HG02943 (cell line): Measurements from ENCODE around the gene CD200.
"Not testable (repeated sequence)": the region's sequence is repeated elsewhere in the genome, so short reads cannot be mapped to it uniquely, and the experiment has no call there.

Experiments used
- ATAC-seq: cut with Tn5 transposase; IDR thresholded peaks from one replicate; pipeline ENCODE4 v1.9.1; 2021; ENCODE audit warnings: mild to moderate bottlenecking, low read depth, moderate library complexity; ENCODE audit not compliant: unreplicated experiment

Gene CD200

GRCh38 chr3:112357930-112358780 lies 25.2 kb downstream of the CD200 start:
- no peak for ATAC-seq

- ATAC-seq, result no peak
Measured at GRCh38 chr3:112360561-112360960, 27.6 kb downstream of the CD200 start.

- no peak for ATAC-seq
Measured at GRCh38 chr3:112362221-112362620, 29.3 kb downstream of the CD200 start.

GRCh38 chr3:112364291-112364690 lies 31.3 kb downstream of the CD200 start:
- ATAC-seq, result no peak

- no peak for ATAC-seq
Measured at GRCh38 chr3:112365035-112365434, 32.1 kb downstream of the CD200 start.

- ATAC-seq, result no peak
Measured at GRCh38 chr3:112365636-112366035, 32.7 kb downstream of the CD200 start.

- ATAC-seq, result no peak
Measured at GRCh38 chr3:112366522-112366921, 33.6 kb downstream of the CD200 start.

GRCh38 chr3:112371569-112371968 lies 38.6 kb downstream of the CD200 start:
- no peak for ATAC-seq

- no peak for ATAC-seq
Measured at GRCh38 chr3:112372396-112372795, 39.4 kb downstream of the CD200 start.

GRCh38 chr3:112373476-112373875 lies 40.5 kb downstream of the CD200 start:
- ATAC-seq, result no peak

- ATAC-seq, result no peak
Measured at GRCh38 chr3:112373924-112374323, 41.0 kb downstream of the CD200 start.

- no peak for ATAC-seq
Measured at GRCh38 chr3:112374333-112374734, 41.4 kb downstream of the CD200 start.

GRCh38 chr3:112375117-112375516 lies 42.2 kb downstream of the CD200 start:
- ATAC-seq, result no peak

- ATAC-seq, result no peak
Measured at GRCh38 chr3:112376241-112376911, 43.4 kb downstream of the CD200 start.

- no peak for ATAC-seq
Measured at GRCh38 chr3:112376992-112377391, 44.0 kb downstream of the CD200 start.

GRCh38 chr3:112377568-112378071 lies 44.7 kb downstream of the CD200 start:
- no peak for ATAC-seq

GRCh38 chr3:112378347-112378746 lies 45.4 kb downstream of the CD200 start:
- ATAC-seq, result not testable (repeated sequence)

- ATAC-seq, result no peak
Measured at GRCh38 chr3:112379020-112379690, 46.2 kb downstream of the CD200 start.

- no peak for ATAC-seq
Measured at GRCh38 chr3:112381673-112382542, 49.0 kb downstream of the CD200 start.

- ATAC-seq, result no peak
Measured at GRCh38 chr3:112382543-112383160, 49.7 kb downstream of the CD200 start.
